ENCODE data around the gene MMP8. TPM values are rescaled to one million over a fixed set of nuclear protein-coding genes. Genes with fewer than 3 reads are reported as not detected.
A peak's percentile ranks its signal among the peaks of the same experiment; 100 is the strongest.

MMP8 gene
- total and polyA plus RNA-seq, 7 donors, result 0.03 to 0.59 (median 0.04) TPM; not detected in 2

GRCh38 chr11:102760344-102761035, 35.7 kb upstream of the MMP8 start:
- 36 to 44% (median 41%) methylated on average over 4 of the region's 4 CpGs for WGBS, 3 donors
- Histone ChIP-seq H3K27me3 (ENCODE audit: insufficient read depth in 3 of 3, low read length in 2 of 3) (no peaks in the 10 kb centered on the region), H3K27ac (no peak overlapping the region)

GRCh38 chr11:102757823-102758549, 33.2 kb upstream of the MMP8 start:
- WGBS, 3 donors, result 58 to 63% (median 60%) methylated on average over 2 of the region's 2 CpGs
- Histone ChIP-seq H3K4me1 (no peaks in the 10 kb centered on the region), H3K27me3 (ENCODE audit: insufficient read depth in 3 of 3, low read length in 2 of 3) (no peaks in the 10 kb centered on the region)

More at GRCh38 chr11:102760344-102761035, 35.7 kb upstream of the MMP8 start:
- TF ChIP-seq CTCF (IDR thresholded peaks at IDR 0.05), result no peak
- no peaks in the 10 kb centered on the region for H3K9me3 ChIP-seq
- DNase-seq, result no peak
- intact Hi-C loops (cut with DNase I), result no loop called here
- no peaks in the 10 kb centered on the region for H3K4me1 ChIP-seq
- no peaks in the 10 kb centered on the region for H3K36me3 ChIP-seq (ENCODE audit: insufficient read depth in 1 of 2, low read depth in 1 of 2)
- ATAC-seq, result peak in 3 of 4 donors; percentile 36 to 66 (median 53)
- H3K4me3 ChIP-seq, result no peak overlapping the region

GRCh38 chr11:102753267-102753666, 28.5 kb upstream of the MMP8 start:
- Histone ChIP-seq H3K9me3 (no peaks in the 10 kb centered on the region), H3K4me3 (no peak overlapping the region), H3K27me3 (ENCODE audit: insufficient read depth in 3 of 3, low read length in 2 of 3) (no peaks in the 10 kb centered on the region), H3K36me3 (ENCODE audit: insufficient read depth in 1 of 2, low read depth in 1 of 2) (no peaks in the 10 kb centered on the region), H3K27ac (no peak overlapping the region), H3K4me1 (no peaks in the 10 kb centered on the region)
- DNase-seq (no peak), ATAC-seq (no peak)
- no peak for TF ChIP-seq CTCF (IDR thresholded peaks at IDR 0.05)
- WGBS, 3 donors, result 95 to 100% (median 100%) methylated on average over 1 of the region's 1 CpG
- intact Hi-C loops (cut with DNase I), result no loop called here

More at GRCh38 chr11:102757823-102758549, 33.2 kb upstream of the MMP8 start:
- Histone ChIP-seq H3K27ac (no peak overlapping the region), H3K4me3 (no peak overlapping the region), H3K36me3 (ENCODE audit: insufficient read depth in 1 of 2, low read depth in 1 of 2) (no peaks in the 10 kb centered on the region), H3K9me3 (no peaks in the 10 kb centered on the region)
- no peak for TF ChIP-seq CTCF (IDR thresholded peaks at IDR 0.05)
- ATAC-seq, result no peak
- DNase-seq, result no peak
- intact Hi-C loops (cut with DNase I), result no loop called here

GRCh38 chr11:102751673-102752072, 26.9 kb upstream of the MMP8 start:
- TF ChIP-seq CTCF (IDR thresholded peaks at IDR 0.05), result no peak
- intact Hi-C loops (cut with DNase I), result no loop called here
- no peak for ATAC-seq
- H3K4me3 ChIP-seq, result no peak overlapping the region
- no peaks in the 10 kb centered on the region for H3K36me3 ChIP-seq (ENCODE audit: insufficient read depth in 1 of 2, low read depth in 1 of 2)
- no peaks in the 10 kb centered on the region for H3K9me3 ChIP-seq
- H3K4me1 ChIP-seq, result no peaks in the 10 kb centered on the region
- no peak for DNase-seq
- H3K27ac ChIP-seq, result no peak overlapping the region
- H3K27me3 ChIP-seq (ENCODE audit: insufficient read depth in 3 of 3, low read length in 2 of 3), result no peaks in the 10 kb centered on the region

Measured in psoas muscle (tissue), 8 donors.